HepG2 (cell line): Measurements from ENCODE around the gene FAM43A. TPM values are rescaled to one million over a fixed set of nuclear protein-coding genes. Genes with fewer than 3 reads are reported as not detected.

Experiments
- ATAC-seq: fragments of 200-7000 bp; cut with Tn5 transposase; 3 replicates; pipeline ENCODE4 v1.9.1; 2020; ENCODE audit warnings: mild to moderate bottlenecking, moderate library complexity
- BruUV-seq: library from RNA; stranded (reverse); fragments of 400-500 nt; replicated peaks from 2 replicates; lab custom pipeline; 2021; lab: Mats Ljungman, UMichigan
- CTCF ChIA-PET: fragments of 300-600 bp; formaldehyde crosslinking; extraction: SDS; loops from one replicate; lab custom pipeline; 2021; ENCODE audit warnings: low total read pairs, inconsistent platforms, low intra/inter-chr PET ratio; lab: Yijun Ruan, JAX
- POLR2A ChIA-PET: fragments of 350-600 bp; sonication (Branson Sonifier 250); formaldehyde crosslinking; loops from one replicate; lab custom pipeline; 2020; ENCODE audit warnings: antibody characterized with exemption, inconsistent platforms; lab: Yijun Ruan, JAX
- DNase-seq: peaks from one replicate; pipeline ENCODE4 v3.0.0-alpha.2; 2015; ENCODE audit warnings: low spot score
- FAIRE-seq: peaks from 3 replicates; lab custom pipeline; 2011; peaks lifted over from hg19 to GRCh38; lab: Jason Lieb, UNC
- H2AFZ ChIP-seq: one replicate; pipeline ENCODE4 v1.6.1; 2011; ENCODE audit warnings: low read length, inconsistent platforms
- H3K27ac ChIP-seq: fragments of 300-600 bp; 3 replicates; pipeline ENCODE4 v1.8.0; 2011; ENCODE audit warnings: mixed run types, mild to moderate bottlenecking, mixed read lengths, low read length, inconsistent platforms; ENCODE audit not compliant: insufficient read depth; ENCODE audit errors: extremely low read length
- H3K27me3 ChIP-seq, 2 experiments: fragments of 200-600 bp in 1 of 2; 2 replicates in 1 of 2; 3 replicates in 1 of 2; pipeline versions ENCODE4 v1.6.0 to v1.8.0; 2011; ENCODE audit warnings: low read length in 2 of 2, mild to moderate bottlenecking in 2 of 2, moderate library complexity in 2 of 2, inconsistent platforms in 1 of 2; ENCODE audit not compliant: insufficient read depth in 2 of 2, control insufficient read depth in 1 of 2
- H3K36me3 ChIP-seq, 2 experiments: fragments of 200-600 bp in 1 of 2; replicated peaks in 1 of 2; 2 replicates in 1 of 2; 3 replicates in 1 of 2; pipeline versions ENCODE4 v1.5.1 to v1.8.0; 2011; ENCODE audit warnings: low read length in 2 of 2, inconsistent platforms in 1 of 2; ENCODE audit not compliant: insufficient read depth in 2 of 2, control insufficient read depth in 1 of 2
- H3K4me1 ChIP-seq: 2 replicates; pipeline ENCODE4 v1.5.1; 2012; ENCODE audit warnings: low read length, inconsistent platforms; ENCODE audit not compliant: insufficient read depth
- H3K4me2 ChIP-seq: 2 replicates; pipeline ENCODE4 v1.6.0; 2011; ENCODE audit warnings: low read depth, low read length, inconsistent platforms
- H3K4me3 ChIP-seq, 3 experiments: fragments of 200-600 bp in 1 of 3; sonication (generic), shearing (Covaris generic) in 1 of 3; replicated peaks in 1 of 3; 2 replicates each; pipeline ENCODE4 v1.5.1; 2011 to 2016; ENCODE audit warnings: low read length in 3 of 3, inconsistent platforms in 2 of 3, low read depth in 2 of 3, mild to moderate bottlenecking in 2 of 3, control low read depth in 1 of 3, mixed read lengths in 1 of 3; ENCODE audit not compliant: insufficient read depth in 1 of 3
- H3K79me2 ChIP-seq: one replicate; pipeline ENCODE4 v1.6.1; 2011; ENCODE audit warnings: low read length, inconsistent platforms; ENCODE audit not compliant: insufficient read depth
- H3K9ac ChIP-seq: 2 replicates; pipeline ENCODE4 v1.6.0; 2011; ENCODE audit warnings: mild to moderate bottlenecking, low read depth, low read length, inconsistent platforms; ENCODE audit not compliant: insufficient read depth
- H3K9me3 ChIP-seq: 2 replicates; pipeline ENCODE4 v1.5.1; 2012; ENCODE audit warnings: mild to moderate bottlenecking, low read length
- H4K20me1 ChIP-seq: 2 replicates; pipeline ENCODE4 v1.6.0; 2011; ENCODE audit warnings: inconsistent platforms, mild to moderate bottlenecking, low read length, moderate library complexity; ENCODE audit not compliant: insufficient read depth
- FOXK1 ChIP-seq: sonication (generic); formaldehyde crosslinking; IDR thresholded peaks from 2 replicates; pipeline ENCODE4 v1.4.0; 2020; ENCODE audit warnings: low read depth, missing genetic modification reagents, borderline replicate concordance
- GATAD1 ChIP-seq: IDR thresholded peaks from 2 replicates; pipeline ENCODE4 v1.6.1; 2016; ENCODE audit warnings: missing genetic modification reagents, missing compliant biosample characterization
- HNRNPUL1 ChIP-seq: fragments of 200-400 bp; formaldehyde crosslinking; IDR thresholded peaks from 2 replicates; pipeline ENCODE4 v1.6.1; 2017; ENCODE audit warnings: low read depth, mild to moderate bottlenecking, low read length, moderate library complexity
- SMARCE1 ChIP-seq: fragments of 450-650 bp; IDR thresholded peaks from 2 replicates; pipeline ENCODE4 v1.6.1; 2017; ENCODE audit warnings: borderline replicate concordance
- SP2 ChIP-seq: sonication (generic); formaldehyde crosslinking; IDR thresholded peaks from 2 replicates; pipeline ENCODE4 v1.5.1; 2020; ENCODE audit warnings: mild to moderate bottlenecking, missing genetic modification reagents
- TBX3 ChIP-seq: fragments of 450-650 bp; IDR thresholded peaks from 2 replicates; pipeline ENCODE4 v1.6.1; 2017; ENCODE audit warnings: antibody characterized with exemption, mild to moderate bottlenecking, inconsistent platforms, borderline replicate concordance
- ZBTB42 ChIP-seq: sonication (generic); formaldehyde crosslinking; IDR thresholded peaks from 2 replicates; pipeline ENCODE4 v1.5.0; 2020; ENCODE audit warnings: mild to moderate bottlenecking, missing genetic modification reagents
- ZC3H13 ChIP-seq: sonication (generic); formaldehyde crosslinking; IDR thresholded peaks from 2 replicates; pipeline ENCODE4 v1.8.1; 2023; ENCODE audit warnings: mild to moderate bottlenecking, missing genetic modification reagents, moderate library complexity
- ZFP36L2 ChIP-seq: sonication (generic); formaldehyde crosslinking; IDR thresholded peaks from 2 replicates; pipeline ENCODE4 v1.4.0; 2020; ENCODE audit warnings: missing genetic modification reagents
- ZNF343 ChIP-seq: sonication (generic); formaldehyde crosslinking; IDR thresholded peaks from 2 replicates; pipeline ENCODE4 v1.4.0; 2020; ENCODE audit warnings: mild to moderate bottlenecking, missing genetic modification reagents
- ZNF546 ChIP-seq: sonication (generic); formaldehyde crosslinking; conservative IDR thresholded peaks from 2 replicates; pipeline ENCODE4 v1.8.1; 2023; ENCODE audit warnings: mild to moderate bottlenecking, missing genetic modification reagents
- ZNF709 ChIP-seq: sonication (generic); formaldehyde crosslinking; IDR thresholded peaks from 2 replicates; pipeline ENCODE4 v1.5.0; 2020; ENCODE audit warnings: mild to moderate bottlenecking, missing genetic modification reagents
- ZNF775 ChIP-seq: sonication (generic); formaldehyde crosslinking; IDR thresholded peaks from 2 replicates; pipeline ENCODE4 v1.4.0; 2020; ENCODE audit warnings: missing genetic modification reagents, mild to moderate bottlenecking, moderate library complexity, borderline replicate concordance
- ZNF850 ChIP-seq: sonication (generic); formaldehyde crosslinking; conservative IDR thresholded peaks from 2 replicates; pipeline ENCODE4 v1.9.0; 2021; ENCODE audit warnings: mild to moderate bottlenecking, missing genetic modification reagents
- WGBS: methylation state at CpG from one replicate; pipeline ENCODE4 v1.1.6; 2017; ENCODE audit warnings: low lambda C conversion rate; 5-methylcytosine and 5-hydroxymethylcytosine counted together
- in situ Hi-C: cut with HindIII; loops from 2 replicates; pipeline ENCODE4 v1.10.0; 2017; ENCODE audit warnings: low pct_unique_long_range_greater_than_20kb; ENCODE audit not compliant: extremely low pct_ligation_motif_present
- intact Hi-C: fragments of 100-400 bp; cut with micrococcal nuclease; formaldehyde crosslinking; loops from one replicate; pipeline ENCODE4 v1.10.0; 2022; ENCODE audit not compliant: unreplicated experiment
- polyA plus RNA-seq, 8 experiments: library from polyadenylated mRNA; depleted of rRNA in 3 of 8; stranded (reverse) in 7 of 8; unstranded in 1 of 8; fragments of >200 nt; fragmentation: Illumina TruSeq in 4 of 8; extraction: Trizol in 4 of 8; gene quantifications; 2 replicates each; pipeline versions ENCODE4 v1.2.1 to v1.2.3, GENCODE V29; 2011 to 2016; ENCODE audit warnings: low read depth in 4 of 8, missing spikeins in 1 of 8, mixed read lengths in 1 of 8; ENCODE audit not compliant: insufficient read depth in 1 of 8
- total RNA-seq, 5 experiments: library from RNA; depleted of rRNA; stranded (reverse); fragments of >200 nt; fragmentation: Illumina TruSeq; extraction: Trizol; gene quantifications; 2 replicates each; pipeline ENCODE4 v1.2.3, GENCODE V29; 2016; ENCODE audit warnings: low read depth in 1 of 5
- TF ChIP-seq, protein P1 (sequence below): sonication (generic); formaldehyde crosslinking; IDR thresholded peaks from 2 replicates; pipeline ENCODE4 v1.4.0; 2020; ENCODE audit warnings: missing genetic modification reagents
- TF ChIP-seq, protein P2 (sequence below): sonication (generic); formaldehyde crosslinking; IDR thresholded peaks from 2 replicates; pipeline ENCODE4 v1.8.1; 2023; ENCODE audit warnings: mild to moderate bottlenecking, missing genetic modification reagents
- TF ChIP-seq, protein P3 (sequence below): sonication (generic); formaldehyde crosslinking; IDR thresholded peaks from 2 replicates; pipeline ENCODE4 v1.4.0; 2020; ENCODE audit warnings: missing genetic modification reagents, borderline replicate concordance

FAM43A gene
- total and polyA plus RNA-seq, 2 of the 13 experiments (the other 11 are each of a cell fraction or from before 2014, with no cell fraction given), result 0.91 to 1.8 TPM

DNA sequence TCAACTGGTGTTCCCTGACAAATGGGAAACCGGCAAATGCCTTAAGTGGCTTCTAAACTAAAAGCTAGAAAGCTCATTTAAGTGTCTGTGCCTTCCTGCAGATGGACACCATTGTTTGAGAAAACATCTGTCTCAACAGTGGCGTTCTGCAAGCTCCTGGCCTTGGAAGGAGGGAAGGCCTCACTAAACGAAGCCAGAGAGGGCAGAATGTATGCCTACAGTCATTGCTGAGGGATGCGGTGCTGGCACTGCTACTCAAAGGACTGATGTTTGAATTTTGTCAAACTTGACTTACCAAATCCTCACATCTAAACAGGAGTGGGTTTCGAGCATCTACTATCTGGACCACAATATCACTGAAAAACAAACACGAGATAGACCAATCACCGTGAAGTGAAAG lies 25.9 kb upstream of the FAM43A start:
- ATAC-seq (no peak), FAIRE-seq (no peak), DNase-seq (no peak)
- peaks cover 2 to 51% of the 10 kb centered on the region in 2 experiments; a peak in 4 of 5 replicates for H3K36me3 ChIP-seq
- no peaks in the 10 kb centered on the region for H3K79me2 ChIP-seq
- ChIA-PET CTCF (no interaction called here), POLR2A (no interaction called here)
- TF ChIP-seq ZNF709 (CRISPR knock-in tag) (no peak), FOXK1 (CRISPR knock-in tag) (no peak), ZFP36L2 (CRISPR knock-in tag) (no peak), ZNF850 (CRISPR knock-in tag) (no peak), GATAD1 (CRISPR knock-in tag) (no peak), ZC3H13 (no peak), ZNF343 (CRISPR knock-in tag) (no peak), ZBTB42 (CRISPR knock-in tag) (no peak), SMARCE1 (no peak), HNRNPUL1 (no peak)
- intact Hi-C loops, result no loop called here
- H3K9ac ChIP-seq, result no peak overlapping the region
- H3K27ac ChIP-seq, result no peak overlapping the region
- 98% methylated on average over 6 of the region's 7 CpGs for WGBS
- no peaks in the 10 kb centered on the region for H3K4me1 ChIP-seq
- no peaks in the 10 kb centered on the region; a peak in 1 of 5 replicates for H3K27me3 ChIP-seq
- H3K4me3 ChIP-seq, result no peak overlapping the region
- no peak overlapping the region for H3K4me2 ChIP-seq
- in situ Hi-C loops, result no loop called here
- H3K9me3 ChIP-seq, result no peaks in the 10 kb centered on the region
- no TSS peak for BruUV-seq
- no peak overlapping the region for H2AFZ ChIP-seq
- H4K20me1 ChIP-seq, result no peaks in the 10 kb centered on the region

DNA sequence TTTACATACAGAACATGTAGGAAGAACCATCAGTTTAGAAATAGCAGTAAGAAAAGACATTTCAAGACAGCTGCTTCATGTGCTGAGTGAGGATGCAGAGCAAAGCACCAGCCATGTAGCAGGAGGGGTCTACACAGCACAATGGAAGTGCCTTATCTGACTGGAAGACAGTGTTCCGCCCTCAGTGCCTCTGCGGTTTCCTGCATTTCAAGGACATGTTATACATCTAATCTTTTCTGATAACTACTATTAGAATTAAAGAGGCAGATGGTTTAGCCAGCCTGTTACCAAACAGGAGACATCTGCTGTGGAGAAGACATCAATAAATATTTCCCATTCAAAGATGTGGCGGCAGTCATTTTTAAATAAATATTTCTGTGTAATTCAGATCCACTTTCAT lies 24.3 kb upstream of the FAM43A start:
- H2AFZ ChIP-seq, result no peak overlapping the region
- no peaks in the 10 kb centered on the region for H3K79me2 ChIP-seq
- H3K27me3 ChIP-seq, result no peaks in the 10 kb centered on the region; a peak in 1 of 5 replicates
- H4K20me1 ChIP-seq, result no peaks in the 10 kb centered on the region
- in situ Hi-C loops (no loop called here), intact Hi-C loops (no loop called here)
- no peak overlapping the region for H3K27ac ChIP-seq
- no peak for ATAC-seq
- FAIRE-seq, result no peak
- BruUV-seq, result no TSS peak
- no peak for DNase-seq
- no peak overlapping the region for H3K4me2 ChIP-seq
- H3K9me3 ChIP-seq, result no peaks in the 10 kb centered on the region
- H3K4me3 ChIP-seq, result no peak overlapping the region
- no peaks in the 10 kb centered on the region for H3K4me1 ChIP-seq
- 93% methylated on average over 3 of the region's 3 CpGs for WGBS
- H3K36me3 ChIP-seq, result peaks cover 5 to 62% of the 10 kb centered on the region in 2 experiments; a peak in 4 of 5 replicates
- H3K9ac ChIP-seq, result no peak overlapping the region
- ChIA-PET CTCF (no interaction called here), POLR2A (no interaction called here)
- TF ChIP-seq, protein P1, sequence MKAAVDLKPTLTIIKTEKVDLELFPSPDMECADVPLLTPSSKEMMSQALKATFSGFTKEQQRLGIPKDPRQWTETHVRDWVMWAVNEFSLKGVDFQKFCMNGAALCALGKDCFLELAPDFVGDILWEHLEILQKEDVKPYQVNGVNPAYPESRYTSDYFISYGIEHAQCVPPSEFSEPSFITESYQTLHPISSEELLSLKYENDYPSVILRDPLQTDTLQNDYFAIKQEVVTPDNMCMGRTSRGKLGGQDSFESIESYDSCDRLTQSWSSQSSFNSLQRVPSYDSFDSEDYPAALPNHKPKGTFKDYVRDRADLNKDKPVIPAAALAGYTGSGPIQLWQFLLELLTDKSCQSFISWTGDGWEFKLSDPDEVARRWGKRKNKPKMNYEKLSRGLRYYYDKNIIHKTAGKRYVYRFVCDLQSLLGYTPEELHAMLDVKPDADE (CRISPR knock-in tag), result no peak
- TF ChIP-seq TBX3 (no peak), ZNF546 (CRISPR knock-in tag) (no peak), ZNF775 (CRISPR knock-in tag) (no peak), SP2 (CRISPR knock-in tag) (no peak)
- TF ChIP-seq, protein P2, sequence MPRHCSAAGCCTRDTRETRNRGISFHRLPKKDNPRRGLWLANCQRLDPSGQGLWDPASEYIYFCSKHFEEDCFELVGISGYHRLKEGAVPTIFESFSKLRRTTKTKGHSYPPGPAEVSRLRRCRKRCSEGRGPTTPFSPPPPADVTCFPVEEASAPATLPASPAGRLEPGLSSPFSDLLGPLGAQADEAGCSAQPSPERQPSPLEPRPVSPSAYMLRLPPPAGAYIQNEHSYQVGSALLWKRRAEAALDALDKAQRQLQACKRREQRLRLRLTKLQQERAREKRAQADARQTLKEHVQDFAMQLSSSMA (CRISPR knock-in tag), result no peak
- TF ChIP-seq, protein P3, sequence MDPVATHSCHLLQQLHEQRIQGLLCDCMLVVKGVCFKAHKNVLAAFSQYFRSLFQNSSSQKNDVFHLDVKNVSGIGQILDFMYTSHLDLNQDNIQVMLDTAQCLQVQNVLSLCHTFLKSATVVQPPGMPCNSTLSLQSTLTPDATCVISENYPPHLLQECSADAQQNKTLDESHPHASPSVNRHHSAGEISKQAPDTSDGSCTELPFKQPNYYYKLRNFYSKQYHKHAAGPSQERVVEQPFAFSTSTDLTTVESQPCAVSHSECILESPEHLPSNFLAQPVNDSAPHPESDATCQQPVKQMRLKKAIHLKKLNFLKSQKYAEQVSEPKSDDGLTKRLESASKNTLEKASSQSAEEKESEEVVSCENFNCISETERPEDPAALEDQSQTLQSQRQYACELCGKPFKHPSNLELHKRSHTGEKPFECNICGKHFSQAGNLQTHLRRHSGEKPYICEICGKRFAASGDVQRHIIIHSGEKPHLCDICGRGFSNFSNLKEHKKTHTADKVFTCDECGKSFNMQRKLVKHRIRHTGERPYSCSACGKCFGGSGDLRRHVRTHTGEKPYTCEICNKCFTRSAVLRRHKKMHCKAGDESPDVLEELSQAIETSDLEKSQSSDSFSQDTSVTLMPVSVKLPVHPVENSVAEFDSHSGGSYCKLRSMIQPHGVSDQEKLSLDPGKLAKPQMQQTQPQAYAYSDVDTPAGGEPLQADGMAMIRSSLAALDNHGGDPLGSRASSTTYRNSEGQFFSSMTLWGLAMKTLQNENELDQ (CRISPR knock-in tag), result no peak
